ENCODE measurements around the gene ATCAY.

The ATCAY gene

DNA sequence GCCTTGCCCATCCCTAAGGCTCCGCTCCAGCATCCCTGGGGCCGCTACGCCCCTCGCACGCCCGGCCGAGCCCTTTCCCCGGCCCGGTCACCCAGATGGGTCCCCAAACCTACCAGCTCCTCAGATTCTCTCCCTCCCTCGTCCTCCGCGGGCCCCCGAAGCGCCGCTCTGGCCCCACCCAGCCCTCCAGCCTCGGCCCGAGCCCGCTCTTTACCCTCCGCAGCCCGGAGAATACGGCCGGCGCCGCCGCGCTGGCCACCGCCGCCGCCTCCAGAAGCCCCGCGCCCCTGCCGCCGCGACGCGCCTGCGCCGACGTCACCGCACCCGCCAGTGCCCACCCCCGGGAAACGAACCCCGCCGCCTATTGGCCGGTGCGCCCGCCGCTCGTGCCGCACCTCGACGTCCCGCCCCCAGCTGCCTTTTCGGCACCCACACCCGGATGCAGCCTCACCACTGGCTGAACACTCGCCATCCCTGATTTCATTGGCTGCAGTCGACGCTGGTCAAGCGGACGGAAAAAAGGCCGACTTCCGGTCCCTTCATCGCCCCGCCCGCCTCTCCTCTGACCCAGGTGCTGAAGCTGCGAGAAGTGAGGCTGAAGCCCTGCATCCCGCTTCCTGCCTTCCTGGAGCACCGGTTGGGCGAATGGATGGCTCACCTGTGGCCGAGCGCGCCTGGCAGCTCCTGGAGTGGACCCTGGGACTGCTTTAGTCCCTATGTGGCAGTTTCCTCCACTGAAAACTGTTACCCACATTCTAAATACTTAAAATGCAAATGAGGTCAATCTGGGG lies 90.5 kb downstream of the ATCAY start, which contains the start of gene DAPK3:
Gene DAPK3 (minus strand): TSS at position 292 of the 791 bp plus-strand sequence. CDS start 1,364 bp downstream, outside the sequence.
- Histone ChIP-seq H3K27ac (ENCODE audit: low read length) (peak within 1 kb of the TSS; percentile 79), H3K27me3 (ENCODE audit: insufficient read depth, low read length, poor library complexity) (no peaks in the 10 kb centered on the region), H3K9me3 (ENCODE audit: insufficient read depth, low read length, severe bottlenecking) (no peaks in the 10 kb centered on the region), H2AFZ (ENCODE audit: low read depth, low read length) (peak within 1 kb of the TSS; percentile 80), H4K20me1 (ENCODE audit: insufficient read depth, low read length) (peaks cover 38% of the 10 kb centered on the region), H3K36me3 (ENCODE audit: insufficient read depth, low read length) (peaks cover 41% of the 10 kb centered on the region), H3K4me3 (ENCODE audit: low read depth in 1 of 2, low read length in 2 of 2) (peak within 1 kb of the TSS; percentile 98 to 100), H3K4me2 (ENCODE audit: insufficient read depth, low read length) (peak within 1 kb of the TSS; percentile 85), H3K9ac (ENCODE audit: low read depth, low read length) (peak within 1 kb of the TSS; percentile 92), H3K79me2 (ENCODE audit: insufficient read depth, low read length) (peaks cover 43% of the 10 kb centered on the region), H3K4me1 (ENCODE audit: insufficient read depth, low read length) (peaks cover 26% of the 10 kb centered on the region)
- DNase-seq (peak; percentile 94), ATAC-seq (ENCODE audit: insufficient read depth, low read depth) (peak; percentile 92)
- TF ChIP-seq, protein P1, sequence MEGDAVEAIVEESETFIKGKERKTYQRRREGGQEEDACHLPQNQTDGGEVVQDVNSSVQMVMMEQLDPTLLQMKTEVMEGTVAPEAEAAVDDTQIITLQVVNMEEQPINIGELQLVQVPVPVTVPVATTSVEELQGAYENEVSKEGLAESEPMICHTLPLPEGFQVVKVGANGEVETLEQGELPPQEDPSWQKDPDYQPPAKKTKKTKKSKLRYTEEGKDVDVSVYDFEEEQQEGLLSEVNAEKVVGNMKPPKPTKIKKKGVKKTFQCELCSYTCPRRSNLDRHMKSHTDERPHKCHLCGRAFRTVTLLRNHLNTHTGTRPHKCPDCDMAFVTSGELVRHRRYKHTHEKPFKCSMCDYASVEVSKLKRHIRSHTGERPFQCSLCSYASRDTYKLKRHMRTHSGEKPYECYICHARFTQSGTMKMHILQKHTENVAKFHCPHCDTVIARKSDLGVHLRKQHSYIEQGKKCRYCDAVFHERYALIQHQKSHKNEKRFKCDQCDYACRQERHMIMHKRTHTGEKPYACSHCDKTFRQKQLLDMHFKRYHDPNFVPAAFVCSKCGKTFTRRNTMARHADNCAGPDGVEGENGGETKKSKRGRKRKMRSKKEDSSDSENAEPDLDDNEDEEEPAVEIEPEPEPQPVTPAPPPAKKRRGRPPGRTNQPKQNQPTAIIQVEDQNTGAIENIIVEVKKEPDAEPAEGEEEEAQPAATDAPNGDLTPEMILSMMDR (IDR thresholded peaks at IDR 0.05; ENCODE audit: borderline replicate concordance, extremely low read depth, low read length, poor library complexity, severe bottlenecking): no peak
- no peak for TF ChIP-seq EZH2 (IDR thresholded peaks at IDR 0.05; ENCODE audit: borderline replicate concordance, low read depth, low read length, severe bottlenecking)

DNA sequence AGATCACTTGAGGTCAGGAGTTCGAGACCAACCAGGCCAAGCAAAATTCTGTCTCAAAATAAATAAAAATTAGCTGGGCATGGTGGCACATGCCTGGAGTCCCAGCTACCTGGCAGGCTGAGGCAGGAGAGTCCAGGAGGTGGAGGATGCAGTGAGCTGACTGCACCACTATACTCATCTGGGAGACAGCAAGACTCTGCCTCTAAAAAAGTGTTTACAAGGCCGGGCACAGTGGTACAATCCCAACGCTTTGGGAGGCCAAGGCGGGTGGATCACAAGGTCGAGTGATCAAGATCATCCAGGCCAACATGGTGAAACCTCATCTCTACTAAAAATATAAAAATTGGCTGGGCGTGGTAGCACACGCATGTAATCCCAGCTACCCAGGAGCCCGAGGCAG lies 94.7 kb downstream of the ATCAY start:
- H3K27me3 ChIP-seq (ENCODE audit: insufficient read depth, low read length, poor library complexity): no peaks in the 10 kb centered on the region
- H3K36me3 ChIP-seq (ENCODE audit: insufficient read depth, low read length): peaks cover 52% of the 10 kb centered on the region
- no peak overlapping the region for H3K27ac ChIP-seq (ENCODE audit: low read length)
- no peak for TF ChIP-seq EZH2 (IDR thresholded peaks at IDR 0.05; ENCODE audit: borderline replicate concordance, low read depth, low read length, severe bottlenecking)
- TF ChIP-seq, protein P1 (IDR thresholded peaks at IDR 0.05; ENCODE audit: borderline replicate concordance, extremely low read depth, low read length, poor library complexity, severe bottlenecking): no peak
- H3K4me3 ChIP-seq (ENCODE audit: low read depth in 1 of 2, low read length in 2 of 2): no peak overlapping the region
- H2AFZ ChIP-seq (ENCODE audit: low read depth, low read length): no peak overlapping the region
- no peak for ATAC-seq (ENCODE audit: insufficient read depth, low read depth)
- no peak for DNase-seq
- H3K4me2 ChIP-seq (ENCODE audit: insufficient read depth, low read length): no peak overlapping the region
- H3K4me1 ChIP-seq (ENCODE audit: insufficient read depth, low read length): peaks cover 16% of the 10 kb centered on the region
- H3K9ac ChIP-seq (ENCODE audit: low read depth, low read length): no peak overlapping the region
- peaks cover 37% of the 10 kb centered on the region for H3K79me2 ChIP-seq (ENCODE audit: insufficient read depth, low read length)
- H3K9me3 ChIP-seq (ENCODE audit: insufficient read depth, low read length, severe bottlenecking): no peaks in the 10 kb centered on the region
- peaks cover 49% of the 10 kb centered on the region for H4K20me1 ChIP-seq (ENCODE audit: insufficient read depth, low read length)

DNA sequence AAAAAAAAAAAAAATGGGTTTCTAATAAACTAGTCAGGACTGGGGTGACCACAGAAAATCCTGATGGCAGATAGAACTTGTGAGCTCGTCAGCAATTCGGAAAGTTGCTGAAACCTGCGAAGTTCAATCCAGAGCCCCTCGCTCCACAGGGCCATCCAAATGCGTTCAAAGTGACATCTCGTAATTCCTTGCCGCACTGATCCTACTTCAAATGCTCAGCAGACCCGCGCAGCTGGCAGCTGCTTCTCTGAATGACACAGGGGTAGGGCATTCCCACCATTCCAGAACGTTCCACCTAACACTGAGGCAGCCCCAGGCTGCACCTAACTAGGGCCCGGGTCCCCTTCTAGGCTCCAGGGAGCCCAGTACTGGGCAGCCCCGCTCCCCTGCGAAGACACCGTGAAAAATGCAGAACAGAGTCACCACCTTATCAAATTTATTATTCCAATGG lies 95.2 kb downstream of the ATCAY start:
- Histone ChIP-seq H3K36me3 (ENCODE audit: insufficient read depth, low read length) (peaks cover 57% of the 10 kb centered on the region), H3K4me1 (ENCODE audit: insufficient read depth, low read length) (peaks cover 18% of the 10 kb centered on the region), H3K4me2 (ENCODE audit: insufficient read depth, low read length) (no peak overlapping the region), H3K9me3 (ENCODE audit: insufficient read depth, low read length, severe bottlenecking) (no peaks in the 10 kb centered on the region), H3K27me3 (ENCODE audit: insufficient read depth, low read length, poor library complexity) (no peaks in the 10 kb centered on the region), H3K27ac (ENCODE audit: low read length) (no peak overlapping the region), H4K20me1 (ENCODE audit: insufficient read depth, low read length) (peaks cover 49% of the 10 kb centered on the region), H3K79me2 (ENCODE audit: insufficient read depth, low read length) (peaks cover 37% of the 10 kb centered on the region), H3K9ac (ENCODE audit: low read depth, low read length) (no peak overlapping the region), H2AFZ (ENCODE audit: low read depth, low read length) (no peak overlapping the region), H3K4me3 (ENCODE audit: low read depth in 1 of 2, low read length in 2 of 2) (no peak overlapping the region)
- no peak for DNase-seq
- no peak for ATAC-seq (ENCODE audit: insufficient read depth, low read depth)
- no peak for TF ChIP-seq EZH2 (IDR thresholded peaks at IDR 0.05; ENCODE audit: borderline replicate concordance, low read depth, low read length, severe bottlenecking)
- TF ChIP-seq, protein P1 (IDR thresholded peaks at IDR 0.05; ENCODE audit: borderline replicate concordance, extremely low read depth, low read length, poor library complexity, severe bottlenecking): no peak
